Tibial artery (tissue), 4 donors: ENCODE data around the gene RALA.

ENCODE experiments used
- DNase-seq, 2 donors: peaks; one replicate each; pipeline ENCODE4 v3.0.0-alpha.2; 2019
- H3K27ac ChIP-seq, 2 donors: fragments of 200-600 bp; sonication (generic) in 1 of 2; 1 replicate in 1 of 2; 2 replicates in 1 of 2; pipeline ENCODE4 v1.5.1; 2018 to 2019; ENCODE audit warnings: mild to moderate bottlenecking in 1 of 2
- H3K27me3 ChIP-seq, 2 donors: fragments of 200-600 bp; sonication (generic) in 1 of 2; one replicate each; pipeline versions ENCODE4 v1.5.1 to v1.6.0; 2016 to 2019
- H3K36me3 ChIP-seq, 3 donors: fragments of 200-600 bp; sonication (generic) in 2 of 3; one replicate each; pipeline ENCODE4 v1.5.1; 2016 to 2019; ENCODE audit warnings: mild to moderate bottlenecking in 2 of 3
- H3K4me1 ChIP-seq, 4 donors: fragments of 200-600 bp; sonication (generic) in 2 of 4; 1 replicate in 3 of 4; 2 replicates in 1 of 4; pipeline ENCODE4 v1.5.1; 2016 to 2019
- H3K4me3 ChIP-seq, 2 donors: fragments of 200-600 bp; sonication (generic) in 1 of 2; 1 replicate in 1 of 2; 2 replicates in 1 of 2; pipeline ENCODE4 v1.5.1; 2018 to 2019; ENCODE audit warnings: mild to moderate bottlenecking in 2 of 2
- H3K9me3 ChIP-seq, 3 donors: fragments of 200-600 bp; sonication (generic) in 1 of 3; one replicate each; pipeline ENCODE4 v1.5.1; 2016 to 2019
- CTCF ChIP-seq, 2 experiments: fragments of 200-600 bp in 1 of 2; fragments of 450-650 bp in 1 of 2; IDR thresholded peaks; one replicate each; pipeline ENCODE4 v1.5.1; 2017 to 2019; ENCODE audit warnings: antibody characterized with exemption in 2 of 2, mild to moderate bottlenecking in 1 of 2, moderate library complexity in 1 of 2
- intact Hi-C: fragments of 100-400 bp; cut with DNase I; formaldehyde crosslinking; loops from one replicate; pipeline ENCODE4 v1.15.0; 2023; ENCODE audit warnings: low total_unique reads

Gene RALA

GRCh38 chr7:39695852-39696586, 72.6 kb downstream of the RALA start:
- no peak for TF ChIP-seq CTCF (IDR thresholded peaks at IDR 0.05)
- intact Hi-C loops, result no loop called here
- H3K27me3 ChIP-seq, result no peaks in the 10 kb centered on the region
- peak in 1 of 2 donors; percentile 29 for DNase-seq
- no peak overlapping the region for H3K27ac ChIP-seq
- H3K36me3 ChIP-seq, result peaks cover 13 to 41% (median 28%) of the 10 kb centered on the region in 3 donors
- no peak overlapping the region for H3K4me3 ChIP-seq
- H3K4me1 ChIP-seq, result peaks cover 0 to 13% (median 0%) of the 10 kb centered on the region in 4 donors
- no peaks in the 10 kb centered on the region for H3K9me3 ChIP-seq

- no peak for DNase-seq
- Histone ChIP-seq H3K36me3 (peaks cover 13 to 46% (median 28%) of the 10 kb centered on the region in 3 donors), H3K27me3 (no peaks in the 10 kb centered on the region), H3K9me3 (no peaks in the 10 kb centered on the region), H3K4me3 (no peak overlapping the region), H3K4me1 (peaks cover 0 to 13% (median 0%) of the 10 kb centered on the region in 4 donors), H3K27ac (no peak overlapping the region)
- intact Hi-C loops, result no loop called here
- no peak for TF ChIP-seq CTCF (IDR thresholded peaks at IDR 0.05)
Observed at GRCh38 chr7:39696631-39697030, 73.3 kb downstream of the RALA start.

- H3K4me3 ChIP-seq, result no peak overlapping the region
- intact Hi-C loops, result no loop called here
- peaks cover 0 to 13% (median 0%) of the 10 kb centered on the region in 4 donors for H3K4me1 ChIP-seq
- DNase-seq, result no peak
- peaks cover 10 to 39% (median 27%) of the 10 kb centered on the region in 3 donors for H3K36me3 ChIP-seq
- H3K27me3 ChIP-seq, result no peaks in the 10 kb centered on the region
- TF ChIP-seq CTCF (IDR thresholded peaks at IDR 0.05), result no peak
- H3K27ac ChIP-seq, result peak overlapping the region in 1 of 2 donors; percentile 13
- H3K9me3 ChIP-seq, result no peaks in the 10 kb centered on the region
Observed at GRCh38 chr7:39697483-39697882, 74.1 kb downstream of the RALA start.

GRCh38 chr7:39700165-39700564, 76.8 kb downstream of the RALA start:
- no peak for DNase-seq
- Histone ChIP-seq H3K27me3 (no peaks in the 10 kb centered on the region), H3K9me3 (no peaks in the 10 kb centered on the region), H3K4me3 (no peak overlapping the region), H3K4me1 (peaks cover 0 to 13% (median 0%) of the 10 kb centered on the region in 4 donors), H3K27ac (no peak overlapping the region), H3K36me3 (peaks cover 0 to 28% (median 20%) of the 10 kb centered on the region in 3 donors)
- TF ChIP-seq CTCF (IDR thresholded peaks at IDR 0.05), result no peak
- intact Hi-C loops, result no loop called here

- Histone ChIP-seq H3K36me3 (peaks cover 0 to 28% (median 20%) of the 10 kb centered on the region in 3 donors), H3K27me3 (no peaks in the 10 kb centered on the region), H3K4me1 (peaks cover 0 to 13% (median 0%) of the 10 kb centered on the region in 4 donors), H3K27ac (no peak overlapping the region), H3K4me3 (no peak overlapping the region), H3K9me3 (no peaks in the 10 kb centered on the region)
- peak; percentile 67 to 69 for DNase-seq
- no peak for TF ChIP-seq CTCF (IDR thresholded peaks at IDR 0.05)
- intact Hi-C loops, result no loop called here
Observed at GRCh38 chr7:39700932-39701331, 77.6 kb downstream of the RALA start.
